B cell (primary cell): ENCODE measurements around the gene GPR143.

Experiments used
- CTCF ChIP-seq: fragments of 200-600 bp; IDR thresholded peaks from one replicate; pipeline ENCODE4 v1.8.0; 2022; ENCODE audit warnings: antibody characterized with exemption, mild to moderate bottlenecking
- EZH2 ChIP-seq: IDR thresholded peaks from 2 replicates; pipeline ENCODE4 v1.6.1; 2012; ENCODE audit warnings: borderline replicate concordance, low read depth, mild to moderate bottlenecking, moderate library complexity, low read length; ENCODE audit not compliant: insufficient read depth, poor library complexity, severe bottlenecking

- TF ChIP-seq CTCF (no peak), EZH2 (no peak)
Measured at GRCh38 chrX:9749146-9749692, 16.4 kb downstream of the GPR143 start.
